ENCODE data around the gene DSC2.
"Not testable (repeated sequence)": the region's sequence is repeated elsewhere in the genome, so short reads cannot be mapped to it uniquely, and the experiment has no call there.

The DSC2 gene

GRCh38 chr18:31043709-31044108 lies 58.5 kb downstream of the DSC2 start:
- no peak for DNase-seq (ENCODE audit: low read depth in 2 of 2)

- no peak for DNase-seq (ENCODE audit: low read depth in 2 of 2)
These were observed 59.6 kb downstream of the DSC2 start, which contains the start of gene DSC3 for GRCh38 chr18:31042406-31043181. Gene DSC3 (minus strand): TSS chr18:31042742. CDS start chr18:31042660, 82 bp downstream.

- no peak for DNase-seq (ENCODE audit: low read depth in 2 of 2)
These were observed 60.2 kb downstream of the DSC2 start for GRCh38 chr18:31042084-31042405.

- no peak for DNase-seq (ENCODE audit: low read depth in 2 of 2)
These were observed 60.7 kb downstream of the DSC2 start for GRCh38 chr18:31041271-31042083.

GRCh38 chr18:31040686-31041270 lies 61.4 kb downstream of the DSC2 start:
- no peak for DNase-seq (ENCODE audit: low read depth in 2 of 2)

- no peak for DNase-seq (ENCODE audit: low read depth in 2 of 2)
These were observed 62.8 kb downstream of the DSC2 start for GRCh38 chr18:31039426-31039825.

GRCh38 chr18:31037686-31038085 lies 64.5 kb downstream of the DSC2 start:
- DNase-seq (ENCODE audit: low read depth in 2 of 2), result not testable (repeated sequence)

- DNase-seq (ENCODE audit: low read depth in 2 of 2), result no peak
These were observed 67.7 kb downstream of the DSC2 start for GRCh38 chr18:31034541-31034940.

- DNase-seq (ENCODE audit: low read depth in 2 of 2), result no peak
These were observed 71.5 kb downstream of the DSC2 start for GRCh38 chr18:31030574-31031278.

GRCh38 chr18:31015715-31016434 lies 86.3 kb downstream of the DSC2 start:
- DNase-seq (ENCODE audit: low read depth in 2 of 2), result no peak

GRCh38 chr18:31011455-31011854 lies 90.8 kb downstream of the DSC2 start:
- not testable (repeated sequence) for DNase-seq (ENCODE audit: low read depth in 2 of 2)

- no peak for DNase-seq (ENCODE audit: low read depth in 2 of 2)
These were observed 91.6 kb downstream of the DSC2 start for GRCh38 chr18:31010601-31011000.

All from stimulated activated CD8-positive, alpha-beta memory T cell treated with anti-CD3 and anti-CD28 coated beads, Interleukin-15, amount 100 ng/mL, for 4 hours (primary cell).